ENCODE results near the gene MACROD2. TPM values are rescaled to one million over a fixed set of nuclear protein-coding genes. Genes with fewer than 3 reads are reported as not detected.

The MACROD2 gene
- total RNA-seq, 4 donors from 2014 or later, result 10.0 to 24.0 (median 17.0) TPM

GRCh38 chr20:15913391-15914025, 1918.2 kb downstream of the MACROD2 start:
- 38 to 41% methylated on average over 3 of the region's 3 CpGs for WGBS, 2 donors
- no peak for TF ChIP-seq CTCF (IDR thresholded peaks at IDR 0.05)
- TF ChIP-seq POLR2A (IDR thresholded peaks at IDR 0.05), result no peak
- no peak overlapping the region for H3K4me3 ChIP-seq (ENCODE audit: low read depth, poor library complexity, severe bottlenecking)
- DNase-seq (ENCODE audit: low spot score in 2 of 2), result no peak
- intact Hi-C loops (cut with DNase I; ENCODE audit: low total_unique reads), result no loop called here

GRCh38 chr20:15916623-15917022, 1921.3 kb downstream of the MACROD2 start:
- 70 to 79% methylated on average over 5 of the region's 5 CpGs for WGBS, 2 donors
- DNase-seq (ENCODE audit: low spot score in 2 of 2), result no peak
- H3K4me3 ChIP-seq (ENCODE audit: low read depth, poor library complexity, severe bottlenecking), result no peak overlapping the region
- intact Hi-C loops (cut with DNase I; ENCODE audit: low total_unique reads), result no loop called here
- TF ChIP-seq CTCF (IDR thresholded peaks at IDR 0.05) (no peak), POLR2A (IDR thresholded peaks at IDR 0.05) (no peak)

- no peak overlapping the region for H3K4me3 ChIP-seq (ENCODE audit: low read depth, poor library complexity, severe bottlenecking)
- intact Hi-C loops (cut with DNase I; ENCODE audit: low total_unique reads), result no loop called here
- WGBS, 2 donors, result 31 to 33% methylated on average over 4 of the region's 4 CpGs
- TF ChIP-seq CTCF (IDR thresholded peaks at IDR 0.05) (no peak), POLR2A (IDR thresholded peaks at IDR 0.05) (no peak)
- no peak for DNase-seq (ENCODE audit: low spot score in 2 of 2)
These were observed 1922.0 kb downstream of the MACROD2 start for GRCh38 chr20:15917283-15917682.

GRCh38 chr20:15918631-15919030, 1923.3 kb downstream of the MACROD2 start:
- intact Hi-C loops (cut with DNase I; ENCODE audit: low total_unique reads), result no loop called here
- WGBS, 2 donors, result 55 to 57% methylated on average over 3 of the region's 3 CpGs
- no peak for DNase-seq (ENCODE audit: low spot score in 2 of 2)
- no peak overlapping the region for H3K4me3 ChIP-seq (ENCODE audit: low read depth, poor library complexity, severe bottlenecking)
- TF ChIP-seq CTCF (IDR thresholded peaks at IDR 0.05) (no peak), POLR2A (IDR thresholded peaks at IDR 0.05) (no peak)

GRCh38 chr20:15919118-15919517, 1923.8 kb downstream of the MACROD2 start:
- DNase-seq (ENCODE audit: low spot score in 2 of 2), result no peak
- H3K4me3 ChIP-seq (ENCODE audit: low read depth, poor library complexity, severe bottlenecking), result no peak overlapping the region
- no peak for TF ChIP-seq CTCF (IDR thresholded peaks at IDR 0.05)
- no peak for TF ChIP-seq POLR2A (IDR thresholded peaks at IDR 0.05)
- 70 to 75% methylated on average over 4 of the region's 4 CpGs for WGBS, 2 donors
- intact Hi-C loops (cut with DNase I; ENCODE audit: low total_unique reads), result no loop called here

GRCh38 chr20:15921930-15922329, 1926.6 kb downstream of the MACROD2 start:
- DNase-seq (ENCODE audit: low spot score in 2 of 2), result no peak
- WGBS, 2 donors, result 84 to 92% methylated on average over 4 of the region's 4 CpGs
- H3K4me3 ChIP-seq (ENCODE audit: low read depth, poor library complexity, severe bottlenecking), result no peak overlapping the region
- no peak for TF ChIP-seq CTCF (IDR thresholded peaks at IDR 0.05)
- TF ChIP-seq POLR2A (IDR thresholded peaks at IDR 0.05), result no peak
- intact Hi-C loops (cut with DNase I; ENCODE audit: low total_unique reads), result no loop called here
